ENCODE results near the gene GRM8.
"Not testable (repeated sequence)": the region's sequence is repeated elsewhere in the genome, so short reads cannot be mapped to it uniquely, and the experiment has no call there.

GRM8 gene

DNA sequence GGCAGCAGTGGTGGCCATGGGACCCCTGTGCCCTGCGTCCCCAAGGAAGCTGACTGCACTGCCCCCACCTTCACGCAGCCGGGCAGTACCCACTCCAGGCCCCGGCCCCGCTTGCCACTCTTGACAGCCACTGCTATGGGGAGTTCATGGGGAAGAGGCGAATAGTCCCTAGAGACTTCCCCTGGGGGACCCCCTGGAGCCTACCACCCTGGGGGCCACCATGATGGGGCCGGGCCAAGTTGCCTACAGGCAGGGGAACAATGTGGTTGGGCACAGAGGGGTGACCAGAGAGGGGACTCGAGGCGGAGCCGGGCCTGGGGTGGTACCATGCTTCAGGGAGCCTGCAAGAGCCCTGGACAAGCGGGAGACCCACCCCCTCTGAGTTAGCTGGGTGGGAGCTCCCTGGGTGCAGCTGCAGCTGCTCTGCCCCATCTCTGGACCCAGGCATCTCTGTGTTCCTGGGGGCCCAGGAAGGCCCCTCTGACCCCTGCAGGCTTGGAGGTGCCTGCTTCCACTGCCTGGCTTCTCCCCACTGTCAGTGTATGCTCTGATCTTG, 567.6 kb downstream of the GRM8 start:
- no peak for TF ChIP-seq ZC3H10 (CRISPR knock-in tag; IDR thresholded peaks at IDR 0.05)
- no peak for ATAC-seq

- no peak for ATAC-seq
- TF ChIP-seq ZNF565 (CRISPR knock-in tag; conservative IDR thresholded peaks at IDR 0.05; ENCODE audit: low read depth) = no peak
- TF ChIP-seq TCF4 (CRISPR knock-in tag; IDR thresholded peaks at IDR 0.05; ENCODE audit: borderline replicate concordance) = no peak
- TF ChIP-seq PATZ1 (CRISPR knock-in tag; IDR thresholded peaks at IDR 0.05; ENCODE audit: borderline replicate concordance) = no peak
- TF ChIP-seq, protein P1, sequence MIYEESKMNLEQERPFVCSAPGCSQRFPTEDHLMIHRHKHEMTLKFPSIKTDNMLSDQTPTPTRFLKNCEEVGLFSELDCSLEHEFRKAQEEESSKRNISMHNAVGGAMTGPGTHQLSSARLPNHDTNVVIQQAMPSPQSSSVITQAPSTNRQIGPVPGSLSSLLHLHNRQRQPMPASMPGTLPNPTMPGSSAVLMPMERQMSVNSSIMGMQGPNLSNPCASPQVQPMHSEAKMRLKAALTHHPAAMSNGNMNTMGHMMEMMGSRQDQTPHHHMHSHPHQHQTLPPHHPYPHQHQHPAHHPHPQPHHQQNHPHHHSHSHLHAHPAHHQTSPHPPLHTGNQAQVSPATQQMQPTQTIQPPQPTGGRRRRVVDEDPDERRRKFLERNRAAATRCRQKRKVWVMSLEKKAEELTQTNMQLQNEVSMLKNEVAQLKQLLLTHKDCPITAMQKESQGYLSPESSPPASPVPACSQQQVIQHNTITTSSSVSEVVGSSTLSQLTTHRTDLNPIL (CRISPR knock-in tag; IDR thresholded peaks at IDR 0.05; ENCODE audit: low read depth) = no peak
- no peak for TF ChIP-seq RARB (CRISPR knock-in tag; IDR thresholded peaks at IDR 0.05)
- TF ChIP-seq SNAI2 (CRISPR knock-in tag; IDR thresholded peaks at IDR 0.05) = no peak
Measured at GRCh38 chr7:126682176-126682575, 570.6 kb downstream of the GRM8 start.

GRCh38 chr7:126668762-126669161, 584.0 kb downstream of the GRM8 start:
- not testable (repeated sequence) for ATAC-seq

GRCh38 chr7:126668367-126668752, 584.4 kb downstream of the GRM8 start:
- ATAC-seq = no peak

More at GRCh38 chr7:126668367-126668752, 584.4 kb downstream of the GRM8 start:
- TF ChIP-seq GLIS3 (CRISPR knock-in tag; IDR thresholded peaks at IDR 0.05) (no peak), ZFP3 (CRISPR knock-in tag; IDR thresholded peaks at IDR 0.05) (no peak), ZC3H10 (CRISPR knock-in tag; IDR thresholded peaks at IDR 0.05) (no peak), CSDC2 (CRISPR knock-in tag; IDR thresholded peaks at IDR 0.05) (no peak), TCF4 (CRISPR knock-in tag; IDR thresholded peaks at IDR 0.05; ENCODE audit: borderline replicate concordance) (no peak), CSRNP3 (CRISPR knock-in tag; IDR thresholded peaks at IDR 0.05) (no peak), ZNF70 (CRISPR knock-in tag; IDR thresholded peaks at IDR 0.05) (no peak), ESRRG (CRISPR knock-in tag; IDR thresholded peaks at IDR 0.05) (no peak), PPARA (CRISPR knock-in tag; IDR thresholded peaks at IDR 0.05; ENCODE audit: borderline replicate concordance) (no peak)
- TF ChIP-seq, protein P2, sequence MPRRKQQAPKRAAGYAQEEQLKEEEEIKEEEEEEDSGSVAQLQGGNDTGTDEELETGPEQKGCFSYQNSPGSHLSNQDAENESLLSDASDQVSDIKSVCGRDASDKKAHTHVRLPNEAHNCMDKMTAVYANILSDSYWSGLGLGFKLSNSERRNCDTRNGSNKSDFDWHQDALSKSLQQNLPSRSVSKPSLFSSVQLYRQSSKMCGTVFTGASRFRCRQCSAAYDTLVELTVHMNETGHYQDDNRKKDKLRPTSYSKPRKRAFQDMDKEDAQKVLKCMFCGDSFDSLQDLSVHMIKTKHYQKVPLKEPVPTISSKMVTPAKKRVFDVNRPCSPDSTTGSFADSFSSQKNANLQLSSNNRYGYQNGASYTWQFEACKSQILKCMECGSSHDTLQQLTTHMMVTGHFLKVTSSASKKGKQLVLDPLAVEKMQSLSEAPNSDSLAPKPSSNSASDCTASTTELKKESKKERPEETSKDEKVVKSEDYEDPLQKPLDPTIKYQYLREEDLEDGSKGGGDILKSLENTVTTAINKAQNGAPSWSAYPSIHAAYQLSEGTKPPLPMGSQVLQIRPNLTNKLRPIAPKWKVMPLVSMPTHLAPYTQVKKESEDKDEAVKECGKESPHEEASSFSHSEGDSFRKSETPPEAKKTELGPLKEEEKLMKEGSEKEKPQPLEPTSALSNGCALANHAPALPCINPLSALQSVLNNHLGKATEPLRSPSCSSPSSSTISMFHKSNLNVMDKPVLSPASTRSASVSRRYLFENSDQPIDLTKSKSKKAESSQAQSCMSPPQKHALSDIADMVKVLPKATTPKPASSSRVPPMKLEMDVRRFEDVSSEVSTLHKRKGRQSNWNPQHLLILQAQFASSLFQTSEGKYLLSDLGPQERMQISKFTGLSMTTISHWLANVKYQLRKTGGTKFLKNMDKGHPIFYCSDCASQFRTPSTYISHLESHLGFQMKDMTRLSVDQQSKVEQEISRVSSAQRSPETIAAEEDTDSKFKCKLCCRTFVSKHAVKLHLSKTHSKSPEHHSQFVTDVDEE (CRISPR knock-in tag; IDR thresholded peaks at IDR 0.05) = no peak
- TF ChIP-seq, protein P1 (CRISPR knock-in tag; IDR thresholded peaks at IDR 0.05; ENCODE audit: low read depth) = no peak
- TF ChIP-seq, protein P3, sequence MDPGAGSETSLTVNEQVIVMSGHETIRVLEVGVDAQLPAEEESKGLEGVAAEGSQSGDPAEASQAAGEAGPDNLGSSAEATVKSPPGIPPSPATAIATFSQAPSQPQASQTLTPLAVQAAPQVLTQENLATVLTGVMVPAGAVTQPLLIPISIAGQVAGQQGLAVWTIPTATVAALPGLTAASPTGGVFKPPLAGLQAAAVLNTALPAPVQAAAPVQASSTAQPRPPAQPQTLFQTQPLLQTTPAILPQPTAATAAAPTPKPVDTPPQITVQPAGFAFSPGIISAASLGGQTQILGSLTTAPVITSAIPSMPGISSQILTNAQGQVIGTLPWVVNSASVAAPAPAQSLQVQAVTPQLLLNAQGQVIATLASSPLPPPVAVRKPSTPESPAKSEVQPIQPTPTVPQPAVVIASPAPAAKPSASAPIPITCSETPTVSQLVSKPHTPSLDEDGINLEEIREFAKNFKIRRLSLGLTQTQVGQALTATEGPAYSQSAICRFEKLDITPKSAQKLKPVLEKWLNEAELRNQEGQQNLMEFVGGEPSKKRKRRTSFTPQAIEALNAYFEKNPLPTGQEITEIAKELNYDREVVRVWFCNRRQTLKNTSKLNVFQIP (CRISPR knock-in tag; IDR thresholded peaks at IDR 0.05; ENCODE audit: borderline replicate concordance, low read depth) = no peak
